Stomach (tissue), 4 donors: Measurements from ENCODE around the gene FADS2.

Source experiments
- EP300 ChIP-seq: sonication (generic); formaldehyde crosslinking; IDR thresholded peaks from one replicate; pipeline ENCODE4 v1.6.1; 2017; ENCODE audit warnings: antibody characterized with exemption
- POLR2A ChIP-seq, 4 donors: fragments of 450-650 bp; IDR thresholded peaks; one replicate each; pipeline ENCODE4 v1.6.1; 2016; ENCODE audit warnings: antibody characterized with exemption in 4 of 4, control low read depth in 2 of 4, mild to moderate bottlenecking in 1 of 4, moderate library complexity in 1 of 4
- TF ChIP-seq, protein P1 (sequence below), 7 experiments: fragments of 450-650 bp in 4 of 7; fragments of 200-600 bp in 3 of 7; sonication (generic) in 3 of 7; IDR thresholded peaks; one replicate each; pipeline ENCODE4 v1.5.1; 2016 to 2019; ENCODE audit warnings: antibody characterized with exemption in 7 of 7, control low read depth in 2 of 7, mild to moderate bottlenecking in 1 of 7

DNA sequence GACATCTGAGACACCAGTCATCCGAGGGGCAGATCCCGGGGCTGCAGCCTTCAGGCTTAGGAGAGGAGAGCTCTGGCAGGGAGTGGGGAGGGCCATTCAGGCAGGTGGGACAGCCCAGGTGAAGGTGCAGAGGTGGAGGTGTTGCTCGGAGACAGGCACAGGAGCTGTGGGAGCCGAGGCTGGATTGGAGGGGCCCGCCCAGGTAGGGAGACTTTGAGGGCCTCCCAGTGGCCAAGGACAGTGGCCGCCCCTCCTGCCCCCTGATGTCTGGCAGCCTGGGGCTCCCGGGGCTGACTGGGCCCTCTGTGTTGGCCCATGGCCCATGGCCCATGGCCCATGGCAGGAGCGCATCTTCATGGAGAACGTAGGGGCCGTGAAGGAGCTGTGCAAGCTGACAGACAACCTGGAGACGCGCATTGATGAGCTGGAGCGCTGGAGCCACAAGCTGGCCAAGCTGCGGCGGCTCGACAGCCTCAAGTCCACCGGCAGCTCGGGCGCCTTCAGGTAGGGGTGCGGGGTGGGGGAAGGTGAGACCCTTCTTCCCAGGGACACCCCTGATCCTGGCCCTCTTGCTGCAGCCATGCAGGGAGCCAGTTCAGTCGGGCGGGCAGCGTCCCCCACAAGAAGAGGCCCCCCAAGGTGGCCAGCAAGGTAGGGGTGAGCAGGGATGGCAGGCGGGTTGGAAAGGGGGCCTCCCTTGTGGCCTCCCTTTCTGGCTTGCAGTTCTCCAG lies 49.0 kb upstream of the FADS2 start:
- no peak for TF ChIP-seq POLR2A (IDR thresholded peaks at IDR 0.05)
- TF ChIP-seq, protein P1, sequence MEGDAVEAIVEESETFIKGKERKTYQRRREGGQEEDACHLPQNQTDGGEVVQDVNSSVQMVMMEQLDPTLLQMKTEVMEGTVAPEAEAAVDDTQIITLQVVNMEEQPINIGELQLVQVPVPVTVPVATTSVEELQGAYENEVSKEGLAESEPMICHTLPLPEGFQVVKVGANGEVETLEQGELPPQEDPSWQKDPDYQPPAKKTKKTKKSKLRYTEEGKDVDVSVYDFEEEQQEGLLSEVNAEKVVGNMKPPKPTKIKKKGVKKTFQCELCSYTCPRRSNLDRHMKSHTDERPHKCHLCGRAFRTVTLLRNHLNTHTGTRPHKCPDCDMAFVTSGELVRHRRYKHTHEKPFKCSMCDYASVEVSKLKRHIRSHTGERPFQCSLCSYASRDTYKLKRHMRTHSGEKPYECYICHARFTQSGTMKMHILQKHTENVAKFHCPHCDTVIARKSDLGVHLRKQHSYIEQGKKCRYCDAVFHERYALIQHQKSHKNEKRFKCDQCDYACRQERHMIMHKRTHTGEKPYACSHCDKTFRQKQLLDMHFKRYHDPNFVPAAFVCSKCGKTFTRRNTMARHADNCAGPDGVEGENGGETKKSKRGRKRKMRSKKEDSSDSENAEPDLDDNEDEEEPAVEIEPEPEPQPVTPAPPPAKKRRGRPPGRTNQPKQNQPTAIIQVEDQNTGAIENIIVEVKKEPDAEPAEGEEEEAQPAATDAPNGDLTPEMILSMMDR (IDR thresholded peaks at IDR 0.05): no peak
- no peak for TF ChIP-seq EP300
